Mesodermal cell (in vitro differentiated cells): ENCODE measurements around the gene OR51E2. TPM values are rescaled to one million over a fixed set of nuclear protein-coding genes. Genes with fewer than 3 reads are reported as not detected.
"Not testable (repeated sequence)": the region's sequence is repeated elsewhere in the genome, so short reads cannot be mapped to it uniquely, and the experiment has no call there.

Experiments used
- H3K27ac ChIP-seq: 2 replicates; pipeline ENCODE4 v1.7.0; 2013; ENCODE audit warnings: mild to moderate bottlenecking, low read depth, low read length, moderate library complexity; ENCODE audit not compliant: severe bottlenecking
- H3K36me3 ChIP-seq: 2 replicates; pipeline ENCODE4 v1.7.1; 2013; ENCODE audit warnings: mild to moderate bottlenecking, low read length, moderate library complexity; ENCODE audit not compliant: control insufficient read depth, insufficient read depth
- H3K4me1 ChIP-seq: one replicate; pipeline ENCODE4 v1.7.1; 2013; ENCODE audit warnings: mild to moderate bottlenecking, low read length; ENCODE audit not compliant: insufficient read depth, control insufficient read depth, poor library complexity, severe bottlenecking
- H3K4me3 ChIP-seq: 2 replicates; pipeline ENCODE4 v1.7.0; 2013; ENCODE audit warnings: low read length, control low read depth, mild to moderate bottlenecking; ENCODE audit not compliant: insufficient read depth, poor library complexity, severe bottlenecking; ENCODE audit errors: extremely low read depth
- H3K9me3 ChIP-seq: 2 replicates; pipeline ENCODE4 v1.7.1; 2013; ENCODE audit warnings: mild to moderate bottlenecking, low read length, moderate library complexity; ENCODE audit not compliant: control insufficient read depth
- WGBS, 2 experiments: methylation state at CpG; one replicate each; pipeline ENCODE4 v1.1.5; 2013; ENCODE audit warnings: missing lambda C conversion rate in 2 of 2; ENCODE audit not compliant: insufficient coverage in 2 of 2; 5-methylcytosine and 5-hydroxymethylcytosine counted together
- polyA plus RNA-seq, 2 experiments: library from polyadenylated mRNA; stranded (reverse); fragments of 50-300 nt; gene quantifications; one replicate each; pipeline ENCODE4 v1.2.3, GENCODE V29; 2013

The OR51E2 gene, protein sequence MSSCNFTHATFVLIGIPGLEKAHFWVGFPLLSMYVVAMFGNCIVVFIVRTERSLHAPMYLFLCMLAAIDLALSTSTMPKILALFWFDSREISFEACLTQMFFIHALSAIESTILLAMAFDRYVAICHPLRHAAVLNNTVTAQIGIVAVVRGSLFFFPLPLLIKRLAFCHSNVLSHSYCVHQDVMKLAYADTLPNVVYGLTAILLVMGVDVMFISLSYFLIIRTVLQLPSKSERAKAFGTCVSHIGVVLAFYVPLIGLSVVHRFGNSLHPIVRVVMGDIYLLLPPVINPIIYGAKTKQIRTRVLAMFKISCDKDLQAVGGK
- polyA plus RNA-seq (2013, experiment 1 of 2): not detected
- polyA plus RNA-seq (2013, experiment 2 of 2): not detected

DNA sequence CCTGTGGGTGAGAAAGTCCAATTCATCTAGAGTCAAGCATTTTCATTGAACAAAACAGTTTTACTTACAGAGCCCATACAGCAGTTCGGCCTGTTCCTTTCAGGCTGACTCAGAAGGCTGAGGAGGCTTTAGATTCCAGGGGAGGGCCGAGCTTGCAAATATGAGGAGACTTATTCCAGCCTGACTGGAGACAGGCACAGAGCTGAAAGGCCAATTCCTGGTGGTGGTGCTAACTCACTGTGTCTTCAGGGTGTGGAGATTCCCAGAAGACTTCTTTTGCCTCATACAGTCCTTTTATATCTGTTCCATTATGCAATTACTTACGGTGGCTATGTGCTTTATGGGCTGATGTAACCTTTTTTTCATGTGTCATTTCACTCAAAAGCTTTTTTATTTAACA is at the start of gene OR51E2:
OR51E2 (minus strand) TSS at position 269 of the 400 bp plus-strand sequence. CDS start 15,142 bp downstream, outside the sequence.
- WGBS, 2 experiments: 67% methylated on average over 1 of the region's 3 CpGs; no CpG with 5 or more reads in 1 of the 2 experiments
- no peaks in the 10 kb centered on the region for H3K4me1 ChIP-seq

DNA sequence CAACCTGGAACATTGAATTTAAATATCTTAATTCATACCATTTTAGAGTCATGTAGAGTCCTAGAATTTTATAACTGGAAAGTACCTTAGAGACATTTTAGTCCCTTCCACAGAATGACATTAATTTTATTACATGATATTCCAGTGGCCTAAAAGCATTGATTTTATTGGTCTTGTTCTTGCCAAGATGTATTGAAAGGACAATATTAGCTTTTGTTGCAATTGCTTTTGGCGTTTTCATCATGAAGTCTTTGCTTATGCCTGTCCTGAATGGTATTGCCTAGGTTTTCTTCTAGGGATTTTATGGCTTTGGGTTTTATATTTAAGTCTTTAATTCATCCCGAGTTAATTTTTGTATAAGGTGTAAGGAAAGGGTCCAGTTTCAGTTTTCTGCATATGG is 43.1 kb upstream of the OR51E2 start:
- no peaks in the 10 kb centered on the region for H3K36me3 ChIP-seq
- no peak overlapping the region for H3K4me3 ChIP-seq
- no peaks in the 10 kb centered on the region for H3K4me1 ChIP-seq
- 71 to 80% methylated on average over 1 of the region's 2 CpGs for WGBS, 2 experiments
- H3K9me3 ChIP-seq: no peaks in the 10 kb centered on the region
- H3K27ac ChIP-seq: no peak overlapping the region

More for the DNA sequence above, at the start of gene OR51E2:
- no peaks in the 10 kb centered on the region for H3K9me3 ChIP-seq
- H3K4me3 ChIP-seq: no peak within 1 kb of the TSS
- H3K27ac ChIP-seq: no peak within 1 kb of the TSS
- H3K36me3 ChIP-seq: no peaks in the 10 kb centered on the region

DNA sequence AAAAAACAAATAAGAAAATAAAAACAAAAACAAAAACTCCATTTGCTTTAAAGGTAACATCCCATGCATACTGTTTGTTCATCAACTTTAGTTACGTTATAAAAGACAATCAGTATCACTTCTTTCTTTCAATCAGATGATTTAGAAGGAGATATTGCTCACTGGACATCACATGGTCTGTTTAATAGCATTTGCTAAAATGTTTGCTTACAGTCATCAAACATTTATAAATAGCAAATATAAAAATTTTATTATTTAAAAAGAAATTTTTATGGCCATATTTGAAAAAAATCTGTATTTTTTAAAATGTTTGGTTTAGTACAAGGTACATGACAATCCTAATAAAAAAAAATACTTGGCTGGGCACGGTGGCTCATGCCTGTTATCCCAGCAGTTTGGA is 29.5 kb upstream of the OR51E2 start:
- H3K9me3 ChIP-seq: no peaks in the 10 kb centered on the region
- H3K4me3 ChIP-seq: no peak overlapping the region
- WGBS, 2 experiments: 90% methylated on average over 1 of the region's 2 CpGs; no CpG with 5 or more reads in 1 of the 2 experiments
- H3K36me3 ChIP-seq: no peaks in the 10 kb centered on the region
- H3K4me1 ChIP-seq: no peaks in the 10 kb centered on the region
- H3K27ac ChIP-seq: no peak overlapping the region

DNA sequence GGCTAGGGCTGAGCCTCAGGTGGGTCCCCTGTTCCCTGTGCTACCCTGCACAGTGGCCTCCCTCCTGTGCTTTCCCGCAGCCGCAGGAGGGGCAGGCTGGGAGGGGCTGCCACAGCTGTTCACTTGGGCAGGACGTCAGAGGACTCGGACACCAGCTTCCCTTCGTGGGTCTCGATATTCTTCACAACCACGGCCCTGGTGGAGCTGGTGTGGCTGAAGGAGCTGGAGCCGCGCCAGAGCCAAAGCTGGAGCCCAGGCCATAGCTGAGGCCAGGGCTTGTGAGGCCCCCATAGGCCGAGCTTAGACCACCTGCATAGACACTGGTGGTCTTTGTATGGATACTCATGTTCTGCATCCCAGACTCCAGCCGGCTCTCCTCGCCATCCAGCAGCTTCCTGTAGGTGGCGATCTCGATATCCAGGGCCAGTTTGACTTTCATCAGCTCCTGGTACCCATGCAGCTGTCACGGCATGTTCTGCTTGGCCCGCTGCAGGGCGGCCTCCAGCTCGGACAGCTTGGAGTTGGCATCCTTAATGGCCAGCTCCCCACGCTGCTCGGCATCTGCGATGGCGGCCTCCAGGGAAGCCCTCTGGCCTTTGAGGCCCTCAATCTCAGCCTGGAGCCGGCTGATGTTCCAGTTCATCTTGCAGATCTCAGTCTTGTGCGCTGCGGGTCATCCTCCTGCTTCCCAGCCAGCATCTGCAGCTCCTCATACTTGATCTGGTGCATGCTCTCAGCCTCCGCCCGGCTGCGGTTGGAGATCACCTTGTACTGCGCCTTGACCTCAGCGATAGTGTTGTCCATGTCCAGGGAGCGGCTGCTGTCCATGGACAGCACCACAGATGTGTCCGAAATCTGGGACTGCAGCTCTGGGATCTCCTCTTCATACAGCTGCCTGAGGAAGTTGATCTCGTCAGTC is 25.2 kb upstream of the OR51E2 start:
- H3K9me3 ChIP-seq, H3K27ac ChIP-seq, H3K4me3 ChIP-seq, H3K36me3 ChIP-seq, H3K4me1 ChIP-seq: not testable (repeated sequence)
- 92 to 94% methylated on average over 29 to 31 of the region's 33 CpGs for WGBS, 2 experiments

DNA sequence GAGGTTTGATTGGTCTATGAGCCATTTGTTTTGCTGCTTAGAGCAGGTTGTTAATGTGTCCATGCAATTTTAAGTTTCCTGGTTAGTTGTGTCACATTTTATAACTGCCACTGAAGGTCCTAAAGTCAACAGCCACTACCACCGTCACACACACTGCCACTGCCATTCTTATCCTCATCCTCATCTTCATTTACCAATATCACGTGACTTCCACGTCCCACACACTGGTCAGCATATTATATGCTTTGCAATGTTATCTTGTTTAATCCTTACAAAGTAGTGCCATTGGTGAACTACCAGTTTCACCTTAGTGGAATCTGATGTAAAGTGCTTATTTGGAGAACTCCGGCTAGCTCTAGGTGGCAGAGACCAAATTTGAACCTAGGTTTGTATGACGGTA is 16.6 kb upstream of the OR51E2 start:
- Histone ChIP-seq H3K4me3 (no peak overlapping the region), H3K27ac (no peak overlapping the region), H3K36me3 (no peaks in the 10 kb centered on the region), H3K4me1 (peaks cover 6% of the 10 kb centered on the region), H3K9me3 (no peaks in the 10 kb centered on the region)
- WGBS, 2 experiments: 78 to 100% methylated on average over 1 to 2 of the region's 5 CpGs

DNA sequence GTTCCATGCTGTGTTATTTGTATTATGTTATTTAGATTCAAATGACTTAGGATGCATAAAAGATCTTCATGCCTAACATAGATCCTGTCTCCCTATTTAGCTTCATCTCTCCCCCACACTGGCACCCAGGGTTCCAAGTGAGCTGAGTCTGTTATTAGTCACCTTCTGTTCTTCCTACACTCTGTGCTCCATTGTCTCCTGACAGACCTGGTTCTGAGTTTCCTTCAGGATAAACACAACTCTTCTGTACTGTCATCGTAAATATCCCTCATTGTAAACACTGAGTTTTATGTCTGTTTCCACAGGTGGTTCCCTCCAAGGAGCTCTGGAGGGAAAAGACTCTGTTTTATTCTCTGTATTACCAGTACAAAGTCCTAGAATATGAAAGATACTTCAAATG is 15.6 kb upstream of the OR51E2 start:
- H3K4me1 ChIP-seq: peaks cover 6% of the 10 kb centered on the region
- WGBS, 2 experiments: 83% methylated on average over 1 of the region's 1 CpG; no CpG with 5 or more reads in 1 of the 2 experiments

DNA sequence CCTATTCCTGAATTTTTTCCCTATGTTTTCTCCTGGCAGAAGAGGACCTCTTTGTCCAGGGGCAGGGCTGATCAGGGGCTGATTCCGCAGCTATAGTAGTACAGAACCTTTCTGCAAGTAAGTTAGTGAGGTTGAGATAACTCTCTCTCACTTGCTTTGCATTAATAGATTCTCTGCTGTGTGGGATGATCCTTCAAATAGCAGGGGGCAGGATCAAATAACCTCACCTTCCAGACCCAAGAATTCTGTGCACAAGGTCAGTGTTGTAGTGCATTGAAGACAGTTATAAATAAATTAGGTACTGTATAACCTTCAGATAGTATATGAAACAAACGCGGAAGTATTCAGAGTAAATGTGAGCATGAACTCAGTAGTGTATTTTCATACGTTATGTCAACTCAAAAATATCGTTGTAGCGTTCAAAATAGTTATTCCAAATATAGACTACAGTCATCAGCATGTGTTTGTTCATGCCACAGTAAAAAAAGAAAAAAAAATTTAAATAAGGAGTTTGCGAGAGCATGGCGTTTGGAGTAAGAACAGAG is 7.2 kb upstream of the OR51E2 start:
- H3K9me3 ChIP-seq: no peaks in the 10 kb centered on the region
- WGBS, 2 experiments: 86% methylated on average over 7 of the region's 8 CpGs; no CpG with 5 or more reads in 1 of the 2 experiments
- no peaks in the 10 kb centered on the region for H3K36me3 ChIP-seq
- H3K4me1 ChIP-seq: peaks cover 8% of the 10 kb centered on the region
- no peak overlapping the region for H3K4me3 ChIP-seq
- no peak overlapping the region for H3K27ac ChIP-seq

More for the DNA sequence above, 15.6 kb upstream of the OR51E2 start:
- Histone ChIP-seq H3K4me3 (no peak overlapping the region), H3K9me3 (no peaks in the 10 kb centered on the region), H3K36me3 (no peaks in the 10 kb centered on the region), H3K27ac (no peak overlapping the region)

DNA sequence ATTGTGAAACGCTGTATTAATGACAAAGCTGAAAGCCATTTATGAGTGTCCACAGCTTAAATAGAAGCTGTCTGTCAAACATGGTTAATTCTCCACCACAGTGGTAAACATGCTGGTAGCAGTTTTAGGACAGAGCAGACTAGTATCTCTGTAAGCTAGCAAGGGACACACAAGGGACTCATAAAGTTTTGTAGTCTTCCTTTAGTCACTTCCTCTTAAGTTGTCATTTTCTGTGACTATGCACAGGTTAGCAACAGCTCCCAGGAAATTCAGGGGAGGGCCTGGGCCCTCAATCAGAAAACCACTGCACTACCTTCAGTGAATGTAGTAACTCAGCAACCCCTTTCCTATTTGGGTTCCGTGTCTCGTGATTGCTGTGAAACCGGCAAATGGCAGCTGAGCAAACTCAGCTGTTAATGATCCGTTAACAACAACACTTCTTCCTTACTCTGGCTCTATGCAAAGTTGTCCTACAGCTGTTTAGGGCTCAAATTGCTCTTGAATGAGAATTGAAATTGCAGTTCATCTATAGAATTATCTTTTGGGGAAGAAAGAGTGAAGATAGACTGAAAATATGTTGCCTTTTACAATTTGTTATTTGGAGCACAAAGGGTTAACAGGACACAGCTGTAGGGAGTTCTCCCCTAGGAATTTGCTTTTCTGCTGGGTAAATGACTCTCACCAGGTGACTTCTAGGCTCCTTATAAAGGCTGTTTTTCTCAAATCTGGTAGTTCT is 6.6 kb upstream of the OR51E2 start, which contains the start of gene MMP26:
MMP26 (plus strand) TSS at position 731 of the 736 bp plus-strand sequence.
- no peaks in the 10 kb centered on the region for H3K36me3 ChIP-seq
- no peak within 1 kb of the TSS for H3K4me3 ChIP-seq
- no peak within 1 kb of the TSS for H3K27ac ChIP-seq
- WGBS, 2 experiments: 27 to 29% methylated on average over 4 of the region's 5 CpGs
- H3K4me1 ChIP-seq: peaks cover 8% of the 10 kb centered on the region
- no peaks in the 10 kb centered on the region for H3K9me3 ChIP-seq

DNA sequence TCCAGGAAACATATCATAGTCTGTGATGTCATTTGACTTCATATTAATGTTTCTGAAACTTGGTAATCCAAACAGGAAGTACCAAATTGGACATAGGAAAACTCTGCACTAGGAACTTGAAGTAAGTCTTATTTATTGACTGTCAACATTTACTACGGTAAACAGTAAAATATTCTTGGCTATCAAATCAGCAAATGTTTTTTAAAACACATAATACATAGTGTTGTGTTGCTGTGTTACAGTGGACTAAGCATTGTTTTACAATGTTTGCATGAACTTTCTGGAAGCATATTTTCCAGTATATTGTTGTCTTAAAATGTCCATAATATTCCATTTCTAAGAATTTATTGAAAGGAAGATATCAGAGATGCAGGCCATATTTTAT is 2.8 kb upstream of the OR51E2 start:
- Histone ChIP-seq H3K4me3 (no peak overlapping the region), H3K36me3 (no peaks in the 10 kb centered on the region), H3K4me1 (peaks cover 8% of the 10 kb centered on the region), H3K27ac (no peak overlapping the region), H3K9me3 (no peaks in the 10 kb centered on the region)
- WGBS, 2 experiments: no CpG with 5 or more reads among the region's 1 CpG
